GM21423 (cell line): Measurements from ENCODE around the gene HNRNPDL.
"Not testable (repeated sequence)": the region's sequence is repeated elsewhere in the genome, so short reads cannot be mapped to it uniquely, and the experiment has no call there.

ENCODE experiments used
- ATAC-seq: cut with Tn5 transposase; IDR thresholded peaks from one replicate; pipeline ENCODE4 v1.9.1; 2021; ENCODE audit warnings: mild to moderate bottlenecking, moderate library complexity; ENCODE audit not compliant: unreplicated experiment

HNRNPDL gene

GRCh38 chr4:82430193-82430963 lies at the start of gene HNRNPDL, which contains the start of gene ENOPH1:
Gene HNRNPDL, minus strand, starts transcription at chr4:82430462. Its CDS starts 772 bp downstream, at chr4:82429690.
Gene ENOPH1, plus strand, starts transcription at chr4:82430590. Its CDS starts 240 bp downstream, at chr4:82430830.
- peak; percentile 70 for ATAC-seq

GRCh38 chr4:82479562-82479961 lies 49.3 kb upstream of the HNRNPDL start:
- no peak for ATAC-seq

GRCh38 chr4:82477469-82477868 lies 47.2 kb upstream of the HNRNPDL start:
- ATAC-seq = not testable (repeated sequence)

DNA sequence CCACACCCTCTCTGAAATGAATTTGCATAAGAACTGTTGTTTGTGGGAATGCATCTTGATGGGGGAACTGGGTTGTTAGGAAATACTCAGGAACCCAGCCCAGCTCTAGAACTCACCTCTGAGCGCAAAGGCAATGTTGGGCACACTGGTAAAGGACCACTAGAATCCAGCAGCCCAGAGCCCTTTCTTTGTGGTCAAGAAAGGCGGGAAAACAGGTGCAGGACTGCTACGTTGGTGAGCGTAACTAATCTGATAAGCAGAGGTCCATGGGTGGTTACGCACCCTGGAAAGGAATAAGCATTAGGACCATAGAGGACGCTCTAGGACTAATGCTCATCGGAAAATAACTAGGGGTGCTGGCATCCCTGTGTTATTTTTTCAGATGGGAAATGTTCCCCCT lies 45.7 kb upstream of the HNRNPDL start:
- not testable (repeated sequence) for ATAC-seq

DNA sequence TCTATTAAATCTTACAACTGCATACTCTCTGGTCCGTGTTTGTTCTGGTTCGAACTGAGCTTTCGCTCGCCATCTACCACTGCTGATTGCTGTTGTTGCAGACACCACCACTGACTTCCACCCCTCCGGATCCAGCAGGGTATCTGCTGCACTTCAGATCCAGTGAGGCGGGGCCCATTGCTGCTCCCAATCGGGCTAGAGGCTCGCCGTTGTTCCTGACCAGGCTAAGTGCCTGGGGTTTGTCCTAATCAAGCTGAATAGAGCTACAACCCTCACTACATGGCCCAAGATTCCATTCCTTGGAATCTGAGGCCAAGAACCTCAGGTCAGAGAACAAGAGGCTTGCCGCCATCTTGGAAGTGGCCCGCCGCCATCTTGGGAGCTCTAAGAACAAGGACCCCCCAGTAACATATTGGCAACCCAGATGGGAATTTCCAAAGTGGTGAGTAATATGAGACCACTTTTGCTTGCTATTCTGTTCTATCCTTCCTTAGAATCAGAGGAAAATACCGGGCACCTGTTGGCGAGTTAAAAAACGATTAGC lies 43.4 kb upstream of the HNRNPDL start:
- no peak for ATAC-seq

DNA sequence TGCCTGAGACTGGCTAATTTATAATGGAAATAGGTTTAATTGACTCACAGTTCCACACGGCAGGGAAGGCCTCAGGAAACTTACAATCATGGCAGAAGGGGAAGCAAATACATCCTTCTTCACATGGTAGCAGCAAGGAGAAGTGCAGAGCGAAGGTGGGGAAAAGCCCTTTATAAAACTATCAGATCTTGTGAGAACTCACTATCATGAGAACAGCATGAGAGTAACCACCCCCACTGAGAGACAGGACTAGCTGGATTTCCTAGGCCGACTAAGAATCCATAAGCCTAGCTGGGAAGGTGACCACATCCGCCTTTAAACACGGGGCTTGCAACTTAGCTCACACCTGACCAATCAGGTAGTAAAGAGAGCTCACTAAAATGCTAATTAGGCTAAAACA lies 42.8 kb upstream of the HNRNPDL start:
- ATAC-seq = not testable (repeated sequence)

DNA sequence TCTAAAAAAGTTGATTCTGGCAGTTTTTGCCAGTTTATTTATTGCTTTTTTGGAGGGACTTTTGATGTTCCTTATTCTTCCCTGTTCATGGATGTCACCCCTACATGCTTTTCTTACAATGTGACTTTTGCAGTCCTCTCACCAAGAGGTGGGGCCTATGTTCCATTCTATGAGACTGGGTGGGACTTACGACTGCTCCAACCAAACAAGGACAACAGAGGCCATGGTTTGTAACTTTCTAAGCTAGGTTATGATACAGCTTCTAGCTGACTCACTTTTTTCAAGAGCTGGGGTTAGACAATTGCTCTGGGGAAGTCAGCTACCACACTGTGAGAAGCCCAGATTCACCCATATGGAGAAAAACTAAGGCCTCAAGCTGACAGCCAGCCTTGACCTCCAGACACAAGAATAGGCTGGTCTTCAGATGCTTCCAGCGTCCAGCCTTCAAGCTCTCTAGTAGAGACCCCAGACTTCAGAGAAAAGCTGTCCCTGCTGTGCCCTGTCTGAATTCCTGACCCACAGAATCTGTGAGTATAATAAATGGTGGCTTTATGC lies 39.6 kb upstream of the HNRNPDL start:
- no peak for ATAC-seq

- ATAC-seq = no peak
Observed at GRCh38 chr4:82467471-82467870, 37.2 kb upstream of the HNRNPDL start.

DNA sequence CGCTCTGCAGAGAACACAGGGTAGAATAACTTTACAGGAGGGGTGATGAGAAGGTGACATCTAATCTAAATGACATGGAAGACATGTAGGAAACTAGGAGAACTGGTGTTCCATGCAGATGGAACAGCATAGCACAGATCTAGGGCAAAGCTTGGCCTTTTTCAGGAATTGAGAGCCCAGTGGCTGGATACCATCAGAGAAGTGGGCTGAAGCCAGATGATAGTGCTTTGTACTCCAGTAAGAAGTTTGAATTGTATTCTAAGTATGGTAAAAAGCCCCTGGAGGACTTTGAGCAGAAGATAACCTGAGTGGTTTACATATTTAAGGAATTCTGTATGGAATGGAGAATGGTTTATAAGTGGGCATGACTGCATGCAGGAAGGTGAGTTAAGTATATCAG lies 33.0 kb upstream of the HNRNPDL start:
- no peak for ATAC-seq

DNA sequence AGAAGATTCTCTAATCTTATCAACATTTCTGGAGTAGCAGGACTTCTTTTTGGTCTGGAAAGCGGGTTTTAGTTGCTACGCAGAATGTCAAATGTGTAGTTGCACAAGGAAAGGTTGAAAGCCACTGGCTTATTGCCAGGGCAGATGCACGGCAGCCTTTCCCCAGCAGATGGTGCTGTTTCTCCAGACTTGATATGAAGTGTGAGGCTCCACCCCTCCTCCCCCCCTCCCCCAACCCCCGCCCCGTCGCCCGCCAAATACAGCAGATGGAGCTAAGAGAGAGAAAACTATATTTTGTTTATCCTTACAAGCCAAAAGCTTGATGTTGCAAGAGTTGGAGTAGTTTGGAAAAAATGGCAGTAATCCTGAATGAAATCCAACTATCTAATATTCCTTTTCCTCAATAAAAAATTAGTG lies 32.2 kb upstream of the HNRNPDL start:
- peak; percentile 80 for ATAC-seq

DNA sequence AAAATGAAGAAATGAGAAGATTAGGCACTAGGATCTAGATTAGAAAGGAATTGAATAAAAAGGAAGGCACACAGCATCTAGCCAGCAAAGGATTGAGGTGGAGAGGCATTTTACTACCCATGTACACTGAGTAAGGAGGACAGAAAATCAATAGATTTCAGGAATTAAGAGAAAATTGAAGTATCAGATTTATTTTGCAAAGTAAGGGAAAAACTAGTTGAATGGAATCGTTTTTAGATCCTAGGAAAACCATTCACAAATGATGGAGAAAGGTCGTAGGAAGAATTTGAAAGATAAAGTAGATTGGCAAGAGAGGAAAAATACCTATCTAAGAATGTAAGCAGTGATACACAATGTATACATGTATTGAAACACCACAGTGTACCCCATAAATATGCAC lies 31.4 kb upstream of the HNRNPDL start:
- no peak for ATAC-seq

GRCh38 chr4:82458729-82459128 lies 28.5 kb upstream of the HNRNPDL start:
- no peak for ATAC-seq

GRCh38 chr4:82457266-82457665 lies 27.0 kb upstream of the HNRNPDL start:
- ATAC-seq = no peak

GRCh38 chr4:82452026-82452425 lies 21.8 kb upstream of the HNRNPDL start:
- no peak for ATAC-seq

- ATAC-seq = no peak
Observed at GRCh38 chr4:82450966-82451755, 20.9 kb upstream of the HNRNPDL start.

GRCh38 chr4:82447886-82448285 lies 17.6 kb upstream of the HNRNPDL start:
- no peak for ATAC-seq

GRCh38 chr4:82439088-82439487 lies 8.8 kb upstream of the HNRNPDL start:
- ATAC-seq = no peak

DNA sequence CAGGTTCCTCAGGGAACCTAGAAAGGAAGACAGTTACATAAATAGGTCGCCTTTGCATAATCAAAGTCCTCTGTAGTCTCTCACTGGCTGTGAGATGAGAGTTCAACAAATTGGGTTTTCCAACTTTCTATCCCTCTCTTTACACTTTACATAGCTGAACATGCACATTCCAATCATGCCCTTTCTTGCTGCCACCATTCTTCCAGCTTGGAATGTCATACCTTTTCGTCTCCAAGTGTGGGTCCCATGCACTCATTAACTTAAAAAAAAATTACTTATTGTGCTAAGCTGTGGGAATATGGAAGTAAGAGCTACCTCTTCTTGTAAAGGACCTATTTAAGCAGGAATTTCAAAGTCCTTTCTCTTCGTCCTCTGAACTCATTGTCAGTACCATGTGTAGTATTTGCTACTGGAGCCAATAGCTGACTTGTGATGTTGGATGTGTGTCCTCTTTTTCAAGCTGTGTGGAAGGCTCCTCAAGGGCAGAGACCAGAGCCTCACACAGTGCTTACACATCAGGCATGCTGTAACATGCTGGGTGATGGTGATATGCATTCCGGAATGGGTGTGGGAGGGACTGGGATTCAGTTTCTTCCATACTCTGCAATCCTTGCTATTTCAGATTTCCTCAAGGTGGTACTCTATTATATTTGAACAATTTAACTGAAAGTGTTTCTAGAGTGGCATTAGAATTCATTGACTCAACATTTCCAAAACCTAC lies 7.2 kb upstream of the HNRNPDL start:
- ATAC-seq = no peak

- ATAC-seq = no peak
Observed at GRCh38 chr4:82436780-82437179, 6.5 kb upstream of the HNRNPDL start.

DNA sequence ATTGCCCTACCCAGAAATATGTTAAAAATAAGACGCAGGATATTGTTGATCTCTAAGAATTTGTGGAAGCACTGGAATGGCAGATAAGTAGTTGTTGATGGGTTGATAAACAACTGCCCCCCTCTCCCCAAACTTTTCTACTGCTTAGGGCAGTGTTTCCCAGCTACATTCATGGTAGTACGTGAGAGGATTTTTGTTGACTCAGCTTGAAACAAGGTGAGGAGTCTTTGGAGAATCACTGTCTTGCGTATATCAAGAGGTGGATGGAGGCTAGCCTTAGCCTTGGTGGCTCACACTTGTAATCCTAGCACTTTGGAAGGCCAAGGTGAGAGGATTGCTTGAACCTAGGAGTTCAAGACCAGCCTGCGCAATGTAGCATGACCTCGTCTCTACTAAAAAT lies 5.9 kb upstream of the HNRNPDL start:
- no peak for ATAC-seq

GRCh38 chr4:82434949-82435348 lies 4.7 kb upstream of the HNRNPDL start:
- ATAC-seq = no peak
